ENCODE results near the gene PRXL2A. TPM values are rescaled to one million over a fixed set of nuclear protein-coding genes. Genes with fewer than 3 reads are reported as not detected.

Gene PRXL2A
- total RNA-seq, 4 donors from 2014 or later: 19.0 to 29.2 (median 22.5) TPM

DNA sequence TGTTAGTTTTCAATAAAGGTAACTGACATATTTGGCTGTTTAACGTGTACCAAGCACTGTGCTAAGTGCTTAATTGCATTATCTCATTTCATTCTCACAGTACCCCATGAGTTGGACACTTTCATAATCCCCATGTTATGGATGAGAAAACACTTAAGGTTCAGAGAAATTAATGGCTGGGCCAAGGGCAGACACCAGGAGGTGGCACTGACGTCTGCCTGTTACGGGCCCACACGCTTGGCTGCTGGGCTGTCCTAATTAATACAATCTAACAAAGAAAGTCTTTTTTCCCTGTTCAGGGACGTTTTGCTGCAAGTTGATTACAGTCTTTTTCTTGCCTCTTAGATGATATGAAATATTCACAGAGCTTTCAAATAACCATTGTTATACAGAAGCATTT is 35.7 kb upstream of the PRXL2A start:
- DNase-seq (no peak), ATAC-seq (no peak)
- no peak for TF ChIP-seq POLR2A (IDR thresholded peaks at IDR 0.05)
- TF ChIP-seq, protein P1, sequence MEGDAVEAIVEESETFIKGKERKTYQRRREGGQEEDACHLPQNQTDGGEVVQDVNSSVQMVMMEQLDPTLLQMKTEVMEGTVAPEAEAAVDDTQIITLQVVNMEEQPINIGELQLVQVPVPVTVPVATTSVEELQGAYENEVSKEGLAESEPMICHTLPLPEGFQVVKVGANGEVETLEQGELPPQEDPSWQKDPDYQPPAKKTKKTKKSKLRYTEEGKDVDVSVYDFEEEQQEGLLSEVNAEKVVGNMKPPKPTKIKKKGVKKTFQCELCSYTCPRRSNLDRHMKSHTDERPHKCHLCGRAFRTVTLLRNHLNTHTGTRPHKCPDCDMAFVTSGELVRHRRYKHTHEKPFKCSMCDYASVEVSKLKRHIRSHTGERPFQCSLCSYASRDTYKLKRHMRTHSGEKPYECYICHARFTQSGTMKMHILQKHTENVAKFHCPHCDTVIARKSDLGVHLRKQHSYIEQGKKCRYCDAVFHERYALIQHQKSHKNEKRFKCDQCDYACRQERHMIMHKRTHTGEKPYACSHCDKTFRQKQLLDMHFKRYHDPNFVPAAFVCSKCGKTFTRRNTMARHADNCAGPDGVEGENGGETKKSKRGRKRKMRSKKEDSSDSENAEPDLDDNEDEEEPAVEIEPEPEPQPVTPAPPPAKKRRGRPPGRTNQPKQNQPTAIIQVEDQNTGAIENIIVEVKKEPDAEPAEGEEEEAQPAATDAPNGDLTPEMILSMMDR (IDR thresholded peaks at IDR 0.05 in 4 of 5, conservative IDR thresholded peaks at IDR 0.05 in 1 of 5): no peak
- H3K9me3 ChIP-seq: no peaks in the 10 kb centered on the region
- H3K27me3 ChIP-seq: no peaks in the 10 kb centered on the region
- H3K36me3 ChIP-seq: no peaks in the 10 kb centered on the region
- in situ Hi-C loops (cut with MboI; ENCODE audit: low sequenced_read_pairs in 4 of 4): no loop called here
- no peak overlapping the region for H3K27ac ChIP-seq
- intact Hi-C loops (cut with DNase I; ENCODE audit: low total_unique reads): no loop called here
- H3K4me3 ChIP-seq: no peak overlapping the region
- H3K4me1 ChIP-seq: no peaks in the 10 kb centered on the region

DNA sequence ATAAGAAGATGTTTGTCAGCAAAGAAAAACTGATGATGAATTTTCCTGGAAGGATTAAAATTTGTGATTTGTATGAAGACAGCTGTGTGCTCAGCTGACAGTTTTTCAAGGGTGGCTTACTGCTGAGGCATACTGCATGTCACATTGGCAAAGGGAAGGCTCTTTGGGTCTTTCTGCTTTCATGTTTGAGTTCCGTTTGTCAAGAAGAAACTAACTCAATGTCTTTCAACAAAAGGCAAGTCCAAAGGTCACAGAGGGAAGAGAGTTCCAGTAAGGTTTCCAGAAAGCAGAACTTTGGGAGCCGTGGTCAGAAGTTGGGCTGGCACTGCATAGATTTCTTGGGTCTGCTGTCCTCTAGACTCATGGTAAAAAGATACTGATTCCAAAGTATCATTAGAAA is 34.8 kb upstream of the PRXL2A start:
- DNase-seq (no peak), ATAC-seq (no peak)
- no peaks in the 10 kb centered on the region for H3K9me3 ChIP-seq
- H3K4me1 ChIP-seq: no peaks in the 10 kb centered on the region
- intact Hi-C loops (cut with DNase I; ENCODE audit: low total_unique reads): no loop called here
- no peaks in the 10 kb centered on the region for H3K36me3 ChIP-seq
- no peaks in the 10 kb centered on the region for H3K27me3 ChIP-seq
- H3K27ac ChIP-seq: no peak overlapping the region
- TF ChIP-seq POLR2A (IDR thresholded peaks at IDR 0.05): no peak
- TF ChIP-seq, protein P1 (IDR thresholded peaks at IDR 0.05 in 4 of 5, conservative IDR thresholded peaks at IDR 0.05 in 1 of 5): no peak
- no peak overlapping the region for H3K4me3 ChIP-seq
- in situ Hi-C loops (cut with MboI; ENCODE audit: low sequenced_read_pairs in 4 of 4): no loop called here

- intact Hi-C loops (cut with DNase I; ENCODE audit: low total_unique reads): no loop called here
Observed at GRCh38 chr10:80379701-80380100, 28.6 kb upstream of the PRXL2A start.

GRCh38 chr10:80380185-80380584 is 28.2 kb upstream of the PRXL2A start:
- H3K9me3 ChIP-seq: no peaks in the 10 kb centered on the region
- no peak overlapping the region for H3K27ac ChIP-seq
- H3K27me3 ChIP-seq: no peaks in the 10 kb centered on the region
- intact Hi-C loops (cut with DNase I; ENCODE audit: low total_unique reads) (no loop called here), in situ Hi-C loops (cut with MboI; ENCODE audit: low sequenced_read_pairs in 4 of 4) (loop anchor here in 3 of 4 donors (10.0 kb wide), 2 partner anchors 65 to 125 kb away; no protein-coding TSS in a partner anchor)
- H3K4me1 ChIP-seq: no peaks in the 10 kb centered on the region
- no peak for ATAC-seq
- no peak overlapping the region for H3K4me3 ChIP-seq
- TF ChIP-seq POLR2A (IDR thresholded peaks at IDR 0.05): no peak
- TF ChIP-seq, protein P1 (IDR thresholded peaks at IDR 0.05 in 4 of 5, conservative IDR thresholded peaks at IDR 0.05 in 1 of 5): no peak
- no peaks in the 10 kb centered on the region for H3K36me3 ChIP-seq
- DNase-seq: no peak

More at GRCh38 chr10:80379701-80380100, 28.6 kb upstream of the PRXL2A start:
- Histone ChIP-seq H3K9me3 (no peaks in the 10 kb centered on the region), H3K36me3 (no peaks in the 10 kb centered on the region), H3K27ac (no peak overlapping the region), H3K4me3 (no peak overlapping the region), H3K27me3 (no peaks in the 10 kb centered on the region), H3K4me1 (no peaks in the 10 kb centered on the region)
- DNase-seq (no peak), ATAC-seq (no peak)
- in situ Hi-C loops (cut with MboI; ENCODE audit: low sequenced_read_pairs in 4 of 4): loop anchor here in 3 of 4 donors (10.0 kb wide), 2 partner anchors 65 to 125 kb away; no protein-coding TSS in a partner anchor
- TF ChIP-seq, protein P1 (IDR thresholded peaks at IDR 0.05 in 4 of 5, conservative IDR thresholded peaks at IDR 0.05 in 1 of 5): no peak

DNA sequence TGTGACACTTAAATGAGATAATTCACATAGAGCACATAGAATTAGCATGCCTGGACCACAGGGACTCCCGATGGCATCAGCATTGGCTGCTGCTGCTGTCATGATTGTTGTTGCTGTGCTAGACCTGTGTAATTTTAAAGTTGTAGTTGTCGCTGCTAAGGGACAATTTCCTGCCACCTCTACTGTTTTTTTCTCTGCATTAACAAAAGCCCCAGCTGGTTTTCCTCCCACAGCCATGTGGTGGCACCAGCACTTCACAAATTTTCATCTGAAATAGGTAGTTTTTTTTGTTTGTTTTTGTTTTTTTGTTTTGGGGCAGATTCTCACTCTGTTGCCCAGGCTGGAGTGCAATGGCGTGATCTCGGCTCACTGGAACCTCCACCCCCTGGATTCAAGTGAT is 25.4 kb upstream of the PRXL2A start:
- no peaks in the 10 kb centered on the region for H3K36me3 ChIP-seq
- intact Hi-C loops (cut with DNase I; ENCODE audit: low total_unique reads) (loop anchor here (2.0 kb wide), 1 partner anchor 122 kb away; no protein-coding TSS in a partner anchor), in situ Hi-C loops (cut with MboI; ENCODE audit: low sequenced_read_pairs in 4 of 4) (loop anchor here in 3 of 4 donors (10.0 kb wide), 2 partner anchors 62 to 122 kb away; no protein-coding TSS in a partner anchor)
- no peak for TF ChIP-seq POLR2A (IDR thresholded peaks at IDR 0.05)
- TF ChIP-seq, protein P1 (IDR thresholded peaks at IDR 0.05 in 4 of 5, conservative IDR thresholded peaks at IDR 0.05 in 1 of 5): peak; percentile 18 to 63 (median 49)
- H3K27ac ChIP-seq: no peak overlapping the region
- peaks cover 0 to 5% of the 10 kb centered on the region in 2 donors for H3K4me1 ChIP-seq
- H3K9me3 ChIP-seq: no peaks in the 10 kb centered on the region
- no peaks in the 10 kb centered on the region for H3K27me3 ChIP-seq
- no peak overlapping the region for H3K4me3 ChIP-seq
- ATAC-seq (no peak), DNase-seq (no peak)
